CD4-positive, alpha-beta T cell treated with Interleukin-15 for 4 hours (primary cell): Measurements from ENCODE around the gene AIF1.

Experiments used
- DNase-seq: peaks from one replicate; pipeline ENCODE4 v3.0.0-alpha.2; 2020; ENCODE audit warnings: low spot score

AIF1 gene

GRCh38 chr6:31663961-31664789 lies 49.1 kb downstream of the AIF1 start:
- DNase-seq = no peak

GRCh38 chr6:31664790-31665500 lies 49.9 kb downstream of the AIF1 start, which contains the start of gene GPANK1:
Gene GPANK1, minus strand, starts transcription at chr6:31664997. Its CDS starts 519 bp downstream, at chr6:31664478.
- peak; percentile 91 for DNase-seq

- peak; percentile 97 for DNase-seq
Measured at GRCh38 chr6:31665501-31666336, 50.7 kb downstream of the AIF1 start, which contains the start of gene CSNK2B. Gene CSNK2B, plus strand, starts transcription at chr6:31666080. Its CDS starts 752 bp downstream, at chr6:31666832.

- no peak for DNase-seq
Measured at GRCh38 chr6:31666337-31666965, 51.4 kb downstream of the AIF1 start.
